GM10248 (cell line): ENCODE data around the gene CD1C.

Experiments used
- CTCF ChIA-PET: fragments of 300-600 bp; sonication (Branson Sonifier 250); formaldehyde crosslinking; extraction: SDS; loops from one replicate; lab custom pipeline; 2021; ENCODE audit warnings: antibody characterized with exemption; lab: Yijun Ruan, JAX
- POLR2A ChIA-PET: fragments of 350-650 bp; sonication (Branson Sonifier 250); formaldehyde crosslinking; extraction: SDS; loops from one replicate; lab custom pipeline; 2020; ENCODE audit warnings: antibody characterized with exemption; lab: Yijun Ruan, JAX
- DNase-seq: peaks from one replicate; pipeline ENCODE4 v3.0.0; 2012; ENCODE audit errors: extremely low spot score
- CTCF ChIP-seq: IDR thresholded peaks from 2 replicates; pipeline ENCODE4 v1.5.1; 2012; ENCODE audit warnings: mild to moderate bottlenecking, low read depth; ENCODE audit errors: extremely low read depth, missing control alignments, control extremely low read depth

The CD1C gene

GRCh38 chr1:158283965-158284364 is 5.8 kb upstream of the CD1C start:
- ChIA-PET CTCF (interaction anchor here (1.1 to 1.4 kb wide), 2 partner anchors 9 to 80 kb away, joined by 3 read pairs; no protein-coding TSS in a partner anchor), POLR2A (no interaction called here)
- TF ChIP-seq CTCF = no peak
- peak; percentile 26 for DNase-seq

- no peak for TF ChIP-seq CTCF
- ChIA-PET POLR2A (no interaction called here), CTCF (interaction anchor here (1.4 to 1.8 kb wide), 2 partner anchors 44 to 712 kb away, joined by 3 to 5 read pairs; no protein-coding TSS in a partner anchor)
- peak; percentile 49 for DNase-seq
Observed at GRCh38 chr1:158285756-158286241, 3.9 kb upstream of the CD1C start.

- ChIA-PET POLR2A (no interaction called here), CTCF (interaction anchor here (1.4 to 1.8 kb wide), 2 partner anchors 43 to 712 kb away, joined by 3 to 5 read pairs; no protein-coding TSS in a partner anchor)
- DNase-seq = no peak
- no peak for TF ChIP-seq CTCF
Observed at GRCh38 chr1:158286487-158286886, 3.2 kb upstream of the CD1C start.

GRCh38 chr1:158286941-158287346 is 2.8 kb upstream of the CD1C start:
- no peak for DNase-seq
- no peak for TF ChIP-seq CTCF
- ChIA-PET POLR2A (no interaction called here), CTCF (interaction anchor here (0.7 to 1.8 kb wide), 4 partner anchors 16 to 711 kb away, joined by 3 to 5 read pairs (median 4); no protein-coding TSS in a partner anchor)

GRCh38 chr1:158290321-158290844 is 660 bp downstream of the CD1C start:
- ChIA-PET POLR2A (no interaction called here), CTCF (interaction anchor here (1.0 to 1.3 kb wide), 3 partner anchors 8 to 217 kb away, joined by 3 to 4 read pairs (median 3); no protein-coding TSS in a partner anchor)
- DNase-seq = no peak
- no peak for TF ChIP-seq CTCF

GRCh38 chr1:158295791-158296190 is 6.1 kb downstream of the CD1C start:
- no peak for DNase-seq
- CTCF ChIA-PET = interaction anchor here (1.0 to 1.7 kb wide), 3 partner anchors 8 to 92 kb away, joined by 3 to 6 read pairs (median 3); no protein-coding TSS in a partner anchor
- POLR2A ChIA-PET = no interaction called here
- no peak for TF ChIP-seq CTCF
